ENCODE data around the gene DAB2IP. TPM values are rescaled to one million over a fixed set of nuclear protein-coding genes. Genes with fewer than 3 reads are reported as not detected.
A peak's percentile ranks its signal among the peaks of the same experiment; 100 is the strongest.

DAB2IP gene
- total and polyA plus RNA-seq, 2 of the 4 experiments (the other 2 are of a cell fraction) = 5.6 to 17.2 TPM

GRCh38 chr9:121764371-121764730, 112.9 kb downstream of the DAB2IP start:
- Histone ChIP-seq H3K4ac (ENCODE audit: low read depth, low read length) (peak overlapping the region; percentile 99), H2AK5ac (ENCODE audit: low read depth, low read length) (peak overlapping the region; percentile 98), H4K20me1 (ENCODE audit: insufficient read depth, low read length) (peaks cover 5% of the 10 kb centered on the region), H3K4me2 (ENCODE audit: low read depth, low read length) (no peak overlapping the region), H3K79me1 (ENCODE audit: low read depth in 1 of 2, low read length in 2 of 2) (peaks cover 8 to 51% of the 10 kb centered on the region in 2 experiments; a peak in 3 of 4 replicates), H2AFZ (replicated peaks; ENCODE audit: low read length, poor library complexity) (no peak overlapping the region), H4K91ac (ENCODE audit: insufficient read depth, low read depth, low read length) (peak overlapping the region; percentile 92), H2BK20ac (ENCODE audit: low read depth, low read length) (peak overlapping the region; percentile 89), H3K18ac (ENCODE audit: low read depth, low read length) (no peak overlapping the region), H4K8ac (ENCODE audit: low read depth in 2 of 2, low read length in 2 of 2) (peak overlapping the region; percentile 78 to 83), H3K4me1 (ENCODE audit: control insufficient read depth, insufficient read depth, low read length) (peaks cover 16% of the 10 kb centered on the region), H2BK15ac (ENCODE audit: low read depth, low read length) (peak overlapping the region; percentile 89; the same call in 2 of the 3 replicates), H2BK5ac (ENCODE audit: low read depth, low read length, poor library complexity, severe bottlenecking) (peak overlapping the region; percentile 75), H3K4me3 (ENCODE audit: insufficient read depth, low read depth, low read length) (no peak overlapping the region), H3K36me3 (ENCODE audit: control insufficient read depth, insufficient read depth, low read length) (peaks cover 65% of the 10 kb centered on the region), H2AK9ac (replicated peaks; ENCODE audit: low read depth, low read length, poor library complexity) (peak overlapping the region; percentile 88), H3K9me3 (ENCODE audit: control insufficient read depth, insufficient read depth, low read length) (no peaks in the 10 kb centered on the region), H3K27ac (ENCODE audit: insufficient read depth, low read length) (peak overlapping the region; percentile 62), H3K9ac (ENCODE audit: low read depth, low read length) (no peak overlapping the region), H3K27me3 (ENCODE audit: control insufficient read depth, insufficient read depth, low read length) (no peaks in the 10 kb centered on the region), H3K9me1 (ENCODE audit: insufficient read depth, low read length) (peaks cover 46% of the 10 kb centered on the region), H3K14ac (replicated peaks; ENCODE audit: low read depth, low read length) (peak overlapping the region; percentile 76), H3K23ac (ENCODE audit: low read depth, low read length) (0 out of 2 replicates have a peak overlapping the region, but pooled peaks have one; percentile 43), H4K5ac (ENCODE audit: low read depth, low read length) (peak overlapping the region; percentile 11; the same call in 1 of the 2 replicates), H2BK120ac (ENCODE audit: low read depth, low read length) (peak overlapping the region; percentile 98), H3K56ac (ENCODE audit: extremely low read depth, insufficient read depth, low read length) (no peak overlapping the region)
- TF ChIP-seq USF2 (IDR thresholded peaks at IDR 0.05; ENCODE audit: low read depth, low read length) (no peak), CEBPB (IDR thresholded peaks at IDR 0.05; ENCODE audit: low read depth, low read length) (no peak), POLR2A (IDR thresholded peaks at IDR 0.05; ENCODE audit: low read depth, low read length) (no peak), MXI1 (IDR thresholded peaks at IDR 0.05; ENCODE audit: borderline replicate concordance, low read depth, low read length) (no peak), ELK1 (IDR thresholded peaks at IDR 0.05; ENCODE audit: borderline replicate concordance, low read depth, low read length) (no peak), CTCF (conservative IDR thresholded peaks at IDR 0.05; ENCODE audit: low read depth, low read length) (no peak), SMC3 (IDR thresholded peaks at IDR 0.05; ENCODE audit: low read depth, low read length) (no peak)
- ATAC-seq (ENCODE audit: low read depth) (no peak), DNase-seq (no peak)
- BruUV-seq (replicated peaks) = no TSS peak
- intact Hi-C loops (cut with micrococcal nuclease) = no loop called here
- ChIA-PET CTCF (no interaction called here), POLR2A (ENCODE audit: unreplicated experiment) (no interaction called here)
- in situ Hi-C loops (cut with MboI; ENCODE audit: low sequenced_read_pairs) = no loop called here
- WGBS, 2 experiments (ENCODE audit: extremely low coverage in 2 of 2, insufficient read length in 1 of 2) = 100% methylated on average over 5 of the region's 9 CpGs; no CpG with 5 or more reads in 1 of the 2 experiments
- dilution Hi-C loops (cut with HindIII; ENCODE audit: low sequenced_read_pairs, unreplicated experiment) = no loop called here
